Upper lobe of left lung (tissue), 6 donors: Measurements from ENCODE around the gene DTNB. TPM values are rescaled to one million over a fixed set of nuclear protein-coding genes. Genes with fewer than 3 reads are reported as not detected.
A peak's percentile ranks its signal among the peaks of the same experiment; 100 is the strongest.

Experiments used
- ATAC-seq, 2 donors: fragments of 200-7000 bp; cut with Tn5 transposase; one replicate each; pipeline ENCODE4 v1.9.1; 2022; ENCODE audit warnings: mild to moderate bottlenecking in 2 of 2, moderate library complexity in 2 of 2; ENCODE audit not compliant: low FRiP score in 2 of 2
- DNase-seq, 2 donors: peaks; one replicate each; pipeline ENCODE4 v3.0.0-alpha.2; 2019 to 2020
- H3K27ac ChIP-seq, 4 donors: fragments of 200-600 bp; sonication (generic); one replicate each; pipeline ENCODE4 v1.5.1; 2016 to 2019
- H3K27me3 ChIP-seq, 4 donors: fragments of 200-600 bp; sonication (generic); one replicate each; pipeline ENCODE4 v1.5.1; 2017 to 2019
- H3K36me3 ChIP-seq, 4 donors: fragments of 200-600 bp; sonication (generic); one replicate each; pipeline ENCODE4 v1.5.1; 2016 to 2019
- H3K4me1 ChIP-seq, 4 donors: fragments of 200-600 bp; sonication (generic); one replicate each; pipeline ENCODE4 v1.5.1; 2018 to 2019
- H3K4me3 ChIP-seq, 4 donors: fragments of 200-600 bp; sonication (generic); one replicate each; pipeline ENCODE4 v1.5.1; 2017 to 2019; ENCODE audit warnings: mild to moderate bottlenecking in 2 of 4, moderate library complexity in 1 of 4
- H3K9me3 ChIP-seq, 4 donors: fragments of 200-600 bp; sonication (generic); one replicate each; pipeline ENCODE4 v1.5.1; 2018 to 2019
- EP300 ChIP-seq, 4 donors: sonication (generic); formaldehyde crosslinking; IDR thresholded peaks; one replicate each; pipeline ENCODE4 v1.5.1; 2017; ENCODE audit warnings: antibody characterized with exemption in 4 of 4, control low read depth in 2 of 4
- POLR2A ChIP-seq, 4 donors: fragments of 450-650 bp; IDR thresholded peaks; one replicate each; pipeline ENCODE4 v1.5.1; 2016 to 2017; ENCODE audit warnings: antibody characterized with exemption in 4 of 4, mild to moderate bottlenecking in 2 of 4
- POLR2AphosphoS5 ChIP-seq, 2 donors: sonication (generic); formaldehyde crosslinking; IDR thresholded peaks; one replicate each; pipeline ENCODE4 v1.5.1; 2017; ENCODE audit warnings: antibody characterized with exemption in 2 of 2
- WGBS, 2 donors: methylation state at CpG; one replicate each; pipeline ENCODE4 v1.1.5; 2017 to 2018; 5-methylcytosine and 5-hydroxymethylcytosine counted together
- total RNA-seq, 6 donors: library from RNA; depleted of rRNA in 4 of 6; stranded (reverse); fragments of >200 nt in 4 of 6; gene quantifications; one replicate each; pipeline versions ENCODE4 v1.1.0 to v1.2.1, GENCODE V29; 2016 to 2021
- TF ChIP-seq, protein P1 (sequence below), 6 experiments: fragments of 450-650 bp in 4 of 6; fragments of 200-600 bp in 2 of 6; sonication (generic) in 2 of 6; IDR thresholded peaks; one replicate each; pipeline ENCODE4 v1.5.1; 2016 to 2019; ENCODE audit warnings: antibody characterized with exemption in 6 of 6
- donor health status: DM: no; HTN: no; CAD: no; lungs with moderate emphysema.
- donor health status: DM: no; HTN: yes; CAD: no; lungs with severe emphysema.

The DTNB gene
- total RNA-seq, 6 donors from 2014 or later: 19.3 to 59.7 (median 25.6) TPM

DNA sequence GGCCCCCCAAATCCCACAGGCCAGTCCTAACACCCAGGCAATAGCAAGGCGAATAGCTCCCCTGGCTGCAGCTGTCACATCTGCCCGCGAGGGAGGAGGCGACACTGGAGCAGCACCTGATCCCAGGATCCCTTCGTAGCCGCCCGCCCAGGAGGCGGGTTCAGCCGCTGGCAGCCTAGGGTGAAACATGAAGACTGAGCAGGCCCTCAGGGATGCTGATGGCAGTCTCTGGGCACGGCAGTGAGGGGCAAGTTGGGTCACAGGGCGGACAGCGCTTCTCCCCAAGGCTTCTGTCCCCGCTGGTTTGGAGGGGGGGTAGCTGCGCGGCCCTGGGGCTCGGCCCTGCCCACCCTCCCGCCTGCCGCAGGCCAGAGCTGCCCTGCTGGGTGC is 333.6 kb downstream of the DTNB start:
- Histone ChIP-seq H3K4me1 (peaks cover 17 to 49% (median 23%) of the 10 kb centered on the region in 4 donors), H3K27me3 (no peaks in the 10 kb centered on the region), H3K4me3 (peak overlapping the region; percentile 46 to 95 (median 88)), H3K36me3 (no peaks in the 10 kb centered on the region), H3K27ac (peak overlapping the region; percentile 5 to 91 (median 72)), H3K9me3 (no peaks in the 10 kb centered on the region)
- 75% methylated on average over 4 of the region's 18 CpGs; no CpG with 5 or more reads in 1 of the 2 donors for WGBS, 2 donors
- TF ChIP-seq POLR2A (IDR thresholded peaks at IDR 0.05) (no peak), POLR2AphosphoS5 (IDR thresholded peaks at IDR 0.05) (peak in 1 of 2 donors; percentile 55)
- no peak for ATAC-seq
- DNase-seq: peak; percentile 51 to 76

DNA sequence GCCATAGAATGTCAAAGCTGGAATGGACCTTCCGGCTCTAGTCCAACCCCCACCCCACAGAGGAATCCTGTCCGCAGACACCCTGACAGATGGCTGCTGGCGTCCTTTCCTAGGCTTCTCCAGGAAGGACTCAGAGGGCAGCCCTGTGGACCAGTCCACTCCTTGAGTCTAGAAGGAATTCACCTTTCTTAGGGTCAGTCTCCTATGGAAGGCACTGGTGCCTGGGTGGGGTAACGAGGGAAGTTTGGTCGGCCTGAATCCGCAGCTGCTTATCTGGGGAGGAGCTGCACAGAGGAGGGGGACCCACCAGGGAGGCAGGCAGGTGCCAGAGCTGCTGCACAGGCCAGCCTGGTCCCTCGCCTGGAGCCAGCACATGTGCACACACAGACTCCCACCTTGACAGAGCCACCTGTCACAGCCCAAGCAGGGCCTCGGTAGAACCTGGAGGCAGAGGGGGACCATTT is 334.1 kb downstream of the DTNB start:
- H3K27me3 ChIP-seq: no peaks in the 10 kb centered on the region
- H3K27ac ChIP-seq: peak overlapping the region in 2 of 4 donors; percentile 79 to 91
- DNase-seq: no peak
- peaks cover 17 to 51% (median 23%) of the 10 kb centered on the region in 4 donors for H3K4me1 ChIP-seq
- H3K36me3 ChIP-seq: no peaks in the 10 kb centered on the region
- H3K9me3 ChIP-seq: no peaks in the 10 kb centered on the region
- TF ChIP-seq POLR2A (IDR thresholded peaks at IDR 0.05): no peak
- TF ChIP-seq EP300 (IDR thresholded peaks at IDR 0.05): no peak
- TF ChIP-seq, protein P1, sequence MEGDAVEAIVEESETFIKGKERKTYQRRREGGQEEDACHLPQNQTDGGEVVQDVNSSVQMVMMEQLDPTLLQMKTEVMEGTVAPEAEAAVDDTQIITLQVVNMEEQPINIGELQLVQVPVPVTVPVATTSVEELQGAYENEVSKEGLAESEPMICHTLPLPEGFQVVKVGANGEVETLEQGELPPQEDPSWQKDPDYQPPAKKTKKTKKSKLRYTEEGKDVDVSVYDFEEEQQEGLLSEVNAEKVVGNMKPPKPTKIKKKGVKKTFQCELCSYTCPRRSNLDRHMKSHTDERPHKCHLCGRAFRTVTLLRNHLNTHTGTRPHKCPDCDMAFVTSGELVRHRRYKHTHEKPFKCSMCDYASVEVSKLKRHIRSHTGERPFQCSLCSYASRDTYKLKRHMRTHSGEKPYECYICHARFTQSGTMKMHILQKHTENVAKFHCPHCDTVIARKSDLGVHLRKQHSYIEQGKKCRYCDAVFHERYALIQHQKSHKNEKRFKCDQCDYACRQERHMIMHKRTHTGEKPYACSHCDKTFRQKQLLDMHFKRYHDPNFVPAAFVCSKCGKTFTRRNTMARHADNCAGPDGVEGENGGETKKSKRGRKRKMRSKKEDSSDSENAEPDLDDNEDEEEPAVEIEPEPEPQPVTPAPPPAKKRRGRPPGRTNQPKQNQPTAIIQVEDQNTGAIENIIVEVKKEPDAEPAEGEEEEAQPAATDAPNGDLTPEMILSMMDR (IDR thresholded peaks at IDR 0.05): no peak
- TF ChIP-seq POLR2AphosphoS5 (IDR thresholded peaks at IDR 0.05): no peak
- no peak for ATAC-seq
- WGBS, 2 donors: 53 to 86% methylated on average over 3 to 6 of the region's 8 CpGs
- no peak overlapping the region for H3K4me3 ChIP-seq

DNA sequence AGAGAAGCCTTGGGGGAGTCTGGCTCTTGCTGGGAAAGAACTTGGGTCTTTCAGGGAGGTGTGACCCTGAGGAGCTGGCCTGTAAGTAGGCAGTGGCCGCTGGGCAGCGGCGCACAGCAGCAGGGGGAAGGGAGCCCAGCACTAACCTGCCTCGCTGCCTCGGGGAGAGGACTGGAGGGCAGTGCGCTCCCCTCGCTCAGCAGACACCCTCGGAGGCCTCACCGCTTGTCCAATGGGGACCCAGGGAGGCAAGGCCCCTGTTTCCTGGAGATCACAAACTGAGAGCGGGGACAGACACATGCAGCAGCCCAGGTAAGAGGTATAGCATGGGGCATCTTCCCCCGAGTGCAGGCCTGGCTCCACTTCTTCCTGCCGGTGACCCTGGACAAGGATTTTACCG is 335.0 kb downstream of the DTNB start:
- no peak overlapping the region for H3K4me3 ChIP-seq
- no peaks in the 10 kb centered on the region for H3K36me3 ChIP-seq
- ATAC-seq: no peak
- TF ChIP-seq EP300 (IDR thresholded peaks at IDR 0.05): no peak
- no peak for TF ChIP-seq POLR2A (IDR thresholded peaks at IDR 0.05)
- no peak for TF ChIP-seq POLR2AphosphoS5 (IDR thresholded peaks at IDR 0.05)
- TF ChIP-seq, protein P1 (IDR thresholded peaks at IDR 0.05): no peak
- no peaks in the 10 kb centered on the region for H3K9me3 ChIP-seq
- DNase-seq: no peak
- peaks cover 17 to 58% (median 23%) of the 10 kb centered on the region in 4 donors for H3K4me1 ChIP-seq
- H3K27me3 ChIP-seq: no peaks in the 10 kb centered on the region
- peak overlapping the region in 2 of 4 donors; percentile 27 to 91 for H3K27ac ChIP-seq
- WGBS, 2 donors: 85 to 87% methylated on average over 12 to 13 of the region's 13 CpGs

DNA sequence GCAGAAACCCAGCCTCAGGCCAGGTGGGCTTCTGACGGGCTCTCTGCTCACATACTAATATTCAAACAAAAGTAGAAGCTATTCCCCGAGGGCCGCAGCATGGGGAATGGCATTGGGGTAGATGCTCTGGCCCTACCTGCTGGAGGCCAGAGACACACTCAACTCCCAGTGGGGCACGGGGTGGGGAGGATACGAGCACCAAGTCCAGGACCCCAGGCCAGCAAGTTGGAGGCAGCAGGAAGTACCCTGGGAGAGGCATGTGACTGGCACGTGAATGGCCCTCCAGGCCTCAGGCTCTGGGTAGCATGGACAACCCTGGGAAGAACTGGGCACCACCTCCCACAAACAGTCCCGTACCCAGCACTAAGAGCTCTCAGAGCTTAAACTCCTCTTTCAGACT is 335.5 kb downstream of the DTNB start:
- Histone ChIP-seq H3K27me3 (no peaks in the 10 kb centered on the region), H3K9me3 (no peaks in the 10 kb centered on the region), H3K4me1 (peaks cover 16 to 56% (median 22%) of the 10 kb centered on the region in 4 donors), H3K27ac (no peak overlapping the region), H3K36me3 (no peaks in the 10 kb centered on the region), H3K4me3 (no peak overlapping the region)
- WGBS, 2 donors: 80 to 85% methylated on average over 5 to 7 of the region's 7 CpGs
- TF ChIP-seq POLR2A (IDR thresholded peaks at IDR 0.05) (no peak), POLR2AphosphoS5 (IDR thresholded peaks at IDR 0.05) (no peak), EP300 (IDR thresholded peaks at IDR 0.05) (no peak)
- TF ChIP-seq, protein P1 (IDR thresholded peaks at IDR 0.05): no peak
- ATAC-seq (no peak), DNase-seq (no peak)

DNA sequence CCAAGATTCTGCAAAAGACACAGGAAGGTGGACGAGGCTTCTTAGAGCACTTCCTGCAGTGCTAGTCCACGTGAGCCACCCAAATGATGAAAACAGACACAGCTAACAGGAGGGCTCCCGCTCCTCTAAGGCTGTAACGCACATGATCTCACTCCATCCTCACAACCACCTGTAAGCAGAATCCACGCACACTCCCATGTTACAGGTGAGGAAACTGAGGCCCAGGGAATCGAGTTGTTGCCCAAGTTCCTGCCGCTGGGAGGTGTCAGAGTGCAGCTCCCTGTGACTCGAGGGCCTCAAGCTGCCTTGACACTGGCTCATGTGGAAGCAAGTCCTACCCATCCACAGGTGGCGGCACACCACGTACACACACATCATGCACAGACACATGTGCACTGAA is 336.1 kb downstream of the DTNB start:
- H3K4me1 ChIP-seq: peaks cover 12 to 51% (median 18%) of the 10 kb centered on the region in 4 donors
- TF ChIP-seq POLR2AphosphoS5 (IDR thresholded peaks at IDR 0.05) (no peak), POLR2A (IDR thresholded peaks at IDR 0.05) (no peak)
- TF ChIP-seq, protein P1 (IDR thresholded peaks at IDR 0.05): no peak
- H3K27ac ChIP-seq: no peak overlapping the region
- WGBS, 2 donors: 82 to 88% methylated on average over 9 to 10 of the region's 10 CpGs
- H3K36me3 ChIP-seq: no peaks in the 10 kb centered on the region
- H3K9me3 ChIP-seq: no peaks in the 10 kb centered on the region
- ATAC-seq: no peak
- H3K4me3 ChIP-seq: no peak overlapping the region
- no peak for DNase-seq
- no peaks in the 10 kb centered on the region for H3K27me3 ChIP-seq
